ENCODE measurements around the gene C2orf92.
"Not testable (repeated sequence)": the region's sequence is repeated elsewhere in the genome, so short reads cannot be mapped to it uniquely, and the experiment has no call there.

C2orf92 gene

GRCh38 chr2:97669448-97669847 is at the start of gene C2orf92:
C2orf92 (plus strand) TSS chr2:97669713; CDS start chr2:97669789, 76 bp downstream.
- no peak for DNase-seq (ENCODE audit: low read depth in 1 of 2, low spot score in 1 of 2)

GRCh38 chr2:97620492-97620891 is 49.0 kb upstream of the C2orf92 start:
- DNase-seq (ENCODE audit: low read depth in 1 of 2, low spot score in 1 of 2): not testable (repeated sequence)

GRCh38 chr2:97622976-97623375 is 46.5 kb upstream of the C2orf92 start:
- not testable (repeated sequence) for DNase-seq (ENCODE audit: low read depth in 1 of 2, low spot score in 1 of 2)

GRCh38 chr2:97625354-97626048 is 44.0 kb upstream of the C2orf92 start:
- DNase-seq (ENCODE audit: low read depth in 1 of 2, low spot score in 1 of 2): not testable (repeated sequence)

GRCh38 chr2:97626049-97626430 is 43.5 kb upstream of the C2orf92 start:
- DNase-seq (ENCODE audit: low read depth in 1 of 2, low spot score in 1 of 2): not testable (repeated sequence)

GRCh38 chr2:97644023-97644717 is 25.3 kb upstream of the C2orf92 start:
- DNase-seq (ENCODE audit: low read depth in 1 of 2, low spot score in 1 of 2): no peak

- no peak for DNase-seq (ENCODE audit: low read depth in 1 of 2, low spot score in 1 of 2)
These were observed 24.3 kb upstream of the C2orf92 start for GRCh38 chr2:97645112-97645694.

- peak; percentile 97 to 98 for DNase-seq (ENCODE audit: low read depth in 1 of 2, low spot score in 1 of 2)
These were observed 23.6 kb upstream of the C2orf92 start, which contains the start of gene COX5B for GRCh38 chr2:97645695-97646629. COX5B (plus strand) TSS chr2:97646062; CDS start chr2:97646087, 25 bp downstream.

GRCh38 chr2:97646977-97647376 is 22.5 kb upstream of the C2orf92 start:
- DNase-seq (ENCODE audit: low read depth in 1 of 2, low spot score in 1 of 2): no peak

GRCh38 chr2:97651114-97651513 is 18.4 kb upstream of the C2orf92 start:
- DNase-seq (ENCODE audit: low read depth in 1 of 2, low spot score in 1 of 2): no peak

GRCh38 chr2:97653473-97653872 is 16.0 kb upstream of the C2orf92 start:
- DNase-seq (ENCODE audit: low read depth in 1 of 2, low spot score in 1 of 2): no peak

GRCh38 chr2:97653874-97654273 is 15.6 kb upstream of the C2orf92 start:
- no peak for DNase-seq (ENCODE audit: low read depth in 1 of 2, low spot score in 1 of 2)

- DNase-seq (ENCODE audit: low read depth in 1 of 2, low spot score in 1 of 2): no peak
These were observed 15.2 kb upstream of the C2orf92 start for GRCh38 chr2:97654309-97654708.

GRCh38 chr2:97654791-97655190 is 14.7 kb upstream of the C2orf92 start:
- no peak for DNase-seq (ENCODE audit: low read depth in 1 of 2, low spot score in 1 of 2)

GRCh38 chr2:97656129-97656755 is 13.3 kb upstream of the C2orf92 start:
- no peak for DNase-seq (ENCODE audit: low read depth in 1 of 2, low spot score in 1 of 2)

- DNase-seq (ENCODE audit: low read depth in 1 of 2, low spot score in 1 of 2): no peak
These were observed 12.5 kb upstream of the C2orf92 start for GRCh38 chr2:97656905-97657587.

GRCh38 chr2:97657986-97658690 is 11.4 kb upstream of the C2orf92 start:
- DNase-seq (ENCODE audit: low read depth in 1 of 2, low spot score in 1 of 2): no peak

GRCh38 chr2:97658691-97659157 is 10.8 kb upstream of the C2orf92 start:
- DNase-seq (ENCODE audit: low read depth in 1 of 2, low spot score in 1 of 2): no peak

Data from activated T-helper 1 cell treated with anti-CD3 and anti-CD28 coated beads, Interleukin-2, amount 50 U/mL, for 16 hours (primary cell).